Parathyroid adenoma (tissue), 2 donors: ENCODE data around the gene LRRC57.

ENCODE experiments used
- H2AFZ ChIP-seq: fragments of 300-600 bp; sonication (generic); one replicate; pipeline ENCODE4 v1.7.0; 2017; ENCODE audit warnings: antibody characterized with exemption, mild to moderate bottlenecking
- H3K27ac ChIP-seq: fragments of 300-600 bp; sonication (generic); one replicate; pipeline ENCODE4 v1.7.0; 2017
- H3K27me3 ChIP-seq: fragments of 300-600 bp; sonication (generic); one replicate; pipeline ENCODE4 v1.7.0; 2017; ENCODE audit warnings: low read length; ENCODE audit not compliant: control insufficient read depth, insufficient read depth
- H3K36me3 ChIP-seq: fragments of 300-600 bp; sonication (generic); one replicate; pipeline ENCODE4 v1.7.0; 2017; ENCODE audit warnings: low read length; ENCODE audit not compliant: control insufficient read depth, insufficient read depth
- H3K4me1 ChIP-seq: fragments of 300-600 bp; sonication (generic); one replicate; pipeline ENCODE4 v1.7.0; 2017; ENCODE audit warnings: control low read depth
- H3K4me2 ChIP-seq: fragments of 300-600 bp; sonication (generic); one replicate; pipeline ENCODE4 v1.7.0; 2017; ENCODE audit warnings: low read length
- H3K4me3 ChIP-seq: fragments of 300-600 bp; sonication (generic); one replicate; pipeline ENCODE4 v1.7.0; 2017; ENCODE audit warnings: low read depth, low read length
- H3K79me2 ChIP-seq: fragments of 300-600 bp; sonication (generic); one replicate; pipeline ENCODE4 v1.7.0; 2017; ENCODE audit warnings: control low read depth
- H3K9ac ChIP-seq: fragments of 300-600 bp; sonication (generic); one replicate; pipeline ENCODE4 v1.7.0; 2017; ENCODE audit warnings: mild to moderate bottlenecking
- H3K9me3 ChIP-seq: fragments of 300-600 bp; sonication (generic); one replicate; pipeline ENCODE4 v1.7.0; 2017; ENCODE audit warnings: low read length; ENCODE audit not compliant: control insufficient read depth
- CTCF ChIP-seq: fragments of 300-600 bp; sonication (generic); IDR thresholded peaks from one replicate; pipeline ENCODE4 v1.7.0; 2017; ENCODE audit warnings: antibody characterized with exemption, mild to moderate bottlenecking
- donor health status: primary hyperparathyroidism.

LRRC57 gene

DNA sequence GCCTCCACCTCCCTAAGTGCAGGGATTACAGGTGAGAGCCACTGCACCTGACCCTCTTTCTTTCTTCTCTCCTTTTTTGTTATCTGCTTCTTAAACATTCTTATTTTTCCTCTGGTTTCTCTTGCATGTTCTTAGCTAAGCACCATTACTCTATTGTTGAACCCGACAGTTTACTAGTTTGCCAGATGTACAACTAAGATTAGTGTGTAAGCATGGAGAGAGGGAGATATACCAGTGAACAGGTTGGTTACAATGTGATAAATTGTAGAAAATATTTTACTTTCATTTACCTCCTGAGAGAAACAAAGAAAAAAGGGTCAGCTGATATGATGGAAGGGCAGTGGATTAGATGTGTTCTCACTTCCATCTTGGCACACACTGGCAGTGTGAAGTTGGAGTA is 5.0 kb upstream of the LRRC57 start:
- Histone ChIP-seq H3K79me2 (no peaks in the 10 kb centered on the region), H3K36me3 (no peaks in the 10 kb centered on the region), H3K4me1 (no peaks in the 10 kb centered on the region), H3K27me3 (no peaks in the 10 kb centered on the region), H3K9me3 (no peaks in the 10 kb centered on the region), H3K9ac (no peak overlapping the region), H2AFZ (no peak overlapping the region), H3K4me3 (no peak overlapping the region), H3K27ac (no peak overlapping the region), H3K4me2 (no peak overlapping the region)
- TF ChIP-seq CTCF: no peak

- H3K27ac ChIP-seq: no peak overlapping the region
- no peaks in the 10 kb centered on the region for H3K27me3 ChIP-seq
- no peak overlapping the region for H2AFZ ChIP-seq
- peaks cover 3% of the 10 kb centered on the region for H3K79me2 ChIP-seq
- H3K4me3 ChIP-seq: no peak overlapping the region
- TF ChIP-seq CTCF: no peak
- H3K4me1 ChIP-seq: peaks cover 2% of the 10 kb centered on the region
- no peak overlapping the region for H3K9ac ChIP-seq
- no peak overlapping the region for H3K4me2 ChIP-seq
- H3K36me3 ChIP-seq: no peaks in the 10 kb centered on the region
- H3K9me3 ChIP-seq: no peaks in the 10 kb centered on the region
Measured at GRCh38 chr15:42549741-42550392, 1.3 kb upstream of the LRRC57 start.

DNA sequence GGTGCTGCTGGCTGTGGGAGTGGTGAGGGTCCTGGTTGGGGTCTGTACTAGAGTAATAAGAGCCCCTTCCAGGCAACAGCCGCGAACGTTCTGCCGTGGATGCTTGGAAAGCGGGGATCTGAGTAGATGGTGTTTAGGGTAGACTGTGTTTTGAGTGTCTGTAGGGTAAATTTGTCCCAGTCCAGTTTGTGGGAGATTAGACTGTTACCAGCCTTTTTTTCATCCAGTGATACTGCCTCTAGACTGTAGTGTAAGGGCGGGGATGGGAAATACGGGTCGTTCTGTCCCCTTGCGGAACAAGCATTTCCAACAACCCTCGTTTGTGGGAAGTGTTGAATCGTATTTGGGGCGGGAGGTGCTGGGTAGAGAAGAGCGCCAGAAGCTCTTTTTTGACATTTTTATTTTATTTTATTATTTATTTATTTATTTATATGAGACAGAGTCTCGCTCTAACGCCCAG is 469 bp upstream of the LRRC57 start:
- peak overlapping the region; percentile 67 for H2AFZ ChIP-seq
- H3K4me1 ChIP-seq: peaks cover 2% of the 10 kb centered on the region
- peak overlapping the region; percentile 97 for H3K4me3 ChIP-seq
- no peaks in the 10 kb centered on the region for H3K36me3 ChIP-seq
- H3K9me3 ChIP-seq: no peaks in the 10 kb centered on the region
- peak overlapping the region; percentile 87 for H3K4me2 ChIP-seq
- no peaks in the 10 kb centered on the region for H3K27me3 ChIP-seq
- H3K27ac ChIP-seq: peak overlapping the region; percentile 76
- no peak for TF ChIP-seq CTCF
- no peak overlapping the region for H3K9ac ChIP-seq
- H3K79me2 ChIP-seq: peaks cover 3% of the 10 kb centered on the region

- no peak overlapping the region for H3K9ac ChIP-seq
- no peak for TF ChIP-seq CTCF
- peak overlapping the region; percentile 67 for H2AFZ ChIP-seq
- peak overlapping the region; percentile 87 for H3K4me2 ChIP-seq
- H3K4me1 ChIP-seq: peaks cover 2% of the 10 kb centered on the region
- no peaks in the 10 kb centered on the region for H3K36me3 ChIP-seq
- H3K79me2 ChIP-seq: peaks cover 3% of the 10 kb centered on the region
- H3K4me3 ChIP-seq: peak overlapping the region; percentile 97
- no peaks in the 10 kb centered on the region for H3K27me3 ChIP-seq
- no peaks in the 10 kb centered on the region for H3K9me3 ChIP-seq
- H3K27ac ChIP-seq: peak overlapping the region; percentile 76
Measured at GRCh38 chr15:42547918-42548248, 710 bp downstream of the LRRC57 start.
